PC-9 (cell line): ENCODE results near the gene OTUD6A. TPM values are rescaled to one million over a fixed set of nuclear protein-coding genes. Genes with fewer than 3 reads are reported as not detected.

Experiments used
- BruUV-seq: library from RNA; stranded (reverse); fragments of 400-500 nt; replicated peaks from 2 replicates; lab custom pipeline; 2021; lab: Mats Ljungman, UMichigan
- CTCF ChIA-PET: fragments of 300-600 bp; sonication (Branson Sonifier 250); formaldehyde crosslinking; loops from one replicate; lab custom pipeline; 2022; ENCODE audit warnings: antibody characterized with exemption; lab: Charles Lee
- POLR2A ChIA-PET: fragments of 300-600 bp; sonication (Branson Sonifier 250); formaldehyde crosslinking; loops from one replicate; lab custom pipeline; 2022; ENCODE audit warnings: antibody characterized with exemption; ENCODE audit not compliant: unreplicated experiment; lab: Charles Lee
- DNase-seq, 2 experiments: peaks; one replicate each; pipeline versions ENCODE4 v3.0.0 to v3.0.0-alpha.2; 2015 to 2022; ENCODE audit warnings: mixed read lengths in 1 of 2
- H2AFZ ChIP-seq: fragments of 200-600 bp; sonication (generic); 2 replicates; pipeline ENCODE4 v1.8.1; 2017; ENCODE audit warnings: antibody characterized with exemption
- H3F3A ChIP-seq: fragments of 200-600 bp; sonication (generic); 2 replicates; pipeline ENCODE4 v1.8.1; 2017; ENCODE audit warnings: antibody characterized with exemption, mild to moderate bottlenecking, low read depth; ENCODE audit not compliant: insufficient read depth
- H3K27ac ChIP-seq: fragments of 200-600 bp; sonication (generic); 2 replicates; pipeline ENCODE4 v1.6.1; 2016; ENCODE audit warnings: mixed run types
- H3K27me3 ChIP-seq: fragments of 200-600 bp; sonication (generic); 2 replicates; pipeline ENCODE4 v1.6.1; 2016; ENCODE audit warnings: low read depth, mixed run types; ENCODE audit not compliant: insufficient read depth
- H3K36me3 ChIP-seq: fragments of 200-600 bp; sonication (generic); 2 replicates; pipeline ENCODE4 v1.6.1; 2016; ENCODE audit warnings: low read depth, mixed run types
- H3K4me1 ChIP-seq: fragments of 200-600 bp; sonication (generic); replicated peaks from 2 replicates; pipeline ENCODE4 v1.6.1; 2016; ENCODE audit warnings: mixed run types; ENCODE audit not compliant: insufficient read depth
- H3K4me2 ChIP-seq: fragments of 200-600 bp; sonication (generic); 2 replicates; pipeline ENCODE4 v1.6.1; 2017; ENCODE audit warnings: mixed run types
- H3K4me3 ChIP-seq: fragments of 200-600 bp; sonication (generic); 2 replicates; pipeline ENCODE4 v1.6.1; 2016; ENCODE audit warnings: mixed run types
- H3K79me2 ChIP-seq: fragments of 200-600 bp; sonication (generic); 2 replicates; pipeline ENCODE4 v1.6.1; 2017; ENCODE audit warnings: low read depth, mixed run types
- H3K9me2 ChIP-seq: fragments of 200-600 bp; sonication (generic); 2 replicates; pipeline ENCODE4 v1.8.1; 2017; ENCODE audit warnings: mild to moderate bottlenecking; ENCODE audit not compliant: insufficient read depth
- H3K9me3 ChIP-seq: fragments of 200-600 bp; sonication (generic); 2 replicates; pipeline ENCODE4 v1.8.1; 2016; ENCODE audit warnings: low read depth; ENCODE audit not compliant: insufficient read depth
- H4K20me1 ChIP-seq: fragments of 200-600 bp; sonication (generic); 2 replicates; pipeline ENCODE4 v1.8.1; 2017; ENCODE audit not compliant: insufficient read depth
- CTCF ChIP-seq: fragments of 200-600 bp; sonication (generic); conservative IDR thresholded peaks from 2 replicates; pipeline ENCODE4 v1.6.1; 2017; ENCODE audit warnings: mixed run types, antibody characterized with exemption, mild to moderate bottlenecking, moderate library complexity
- EZH2 ChIP-seq: fragments of 200-600 bp; sonication (generic); IDR thresholded peaks from 2 replicates; pipeline ENCODE4 v1.8.0; 2017; ENCODE audit warnings: antibody characterized with exemption, low read depth
- intact Hi-C: fragments of 100-400 bp; cut with micrococcal nuclease; formaldehyde crosslinking; loops from one replicate; pipeline ENCODE4 v1.10.0; 2022; ENCODE audit not compliant: unreplicated experiment
- total RNA-seq: library from RNA; stranded (reverse); gene quantifications from 2 replicates; pipeline ENCODE4 v1.2.3, GENCODE V29; 2021

The OTUD6A gene
- total RNA-seq, 1 experiment from 2014 or later: not detected

GRCh38 chrX:70043685-70044084, 18.6 kb upstream of the OTUD6A start:
- Histone ChIP-seq H3K27ac (no peak overlapping the region), H3K4me3 (no peak overlapping the region), H2AFZ (no peak overlapping the region), H3K36me3 (no peaks in the 10 kb centered on the region), H3K9me2 (no peaks in the 10 kb centered on the region), H3K79me2 (no peaks in the 10 kb centered on the region), H4K20me1 (no peaks in the 10 kb centered on the region), H3K4me1 (no peaks in the 10 kb centered on the region), H3K27me3 (no peaks in the 10 kb centered on the region), H3F3A (no peaks in the 10 kb centered on the region), H3K9me3 (no peaks in the 10 kb centered on the region), H3K4me2 (no peak overlapping the region)
- no peak for TF ChIP-seq CTCF
- no peak for TF ChIP-seq EZH2
- intact Hi-C loops: no loop called here
- DNase-seq: no peak
- no TSS peak for BruUV-seq
- CTCF ChIA-PET: no interaction called here
- POLR2A ChIA-PET: no interaction called here

- POLR2A ChIA-PET: no interaction called here
- intact Hi-C loops: no loop called here
- Histone ChIP-seq H4K20me1 (no peaks in the 10 kb centered on the region), H3K9me3 (no peaks in the 10 kb centered on the region), H3K79me2 (no peaks in the 10 kb centered on the region), H3K4me3 (no peak overlapping the region), H3K9me2 (no peaks in the 10 kb centered on the region), H2AFZ (no peak overlapping the region), H3K4me2 (no peak overlapping the region), H3K4me1 (no peaks in the 10 kb centered on the region), H3K27ac (no peak overlapping the region), H3K36me3 (no peaks in the 10 kb centered on the region), H3F3A (no peaks in the 10 kb centered on the region), H3K27me3 (no peaks in the 10 kb centered on the region)
- no peak for DNase-seq
- TF ChIP-seq EZH2: no peak
- no peak for TF ChIP-seq CTCF
- no TSS peak for BruUV-seq
- CTCF ChIA-PET: no interaction called here
Measured at GRCh38 chrX:70044541-70045245, 17.6 kb upstream of the OTUD6A start.

GRCh38 chrX:70046978-70047377, 15.3 kb upstream of the OTUD6A start:
- H3K4me3 ChIP-seq: no peak overlapping the region
- H3K9me3 ChIP-seq: no peaks in the 10 kb centered on the region
- no peaks in the 10 kb centered on the region for H3K9me2 ChIP-seq
- no peak overlapping the region for H3K4me2 ChIP-seq
- H3K4me1 ChIP-seq: no peaks in the 10 kb centered on the region
- intact Hi-C loops: no loop called here
- POLR2A ChIA-PET: no interaction called here
- no peak for TF ChIP-seq EZH2
- TF ChIP-seq CTCF: no peak
- H2AFZ ChIP-seq: no peak overlapping the region
- no peaks in the 10 kb centered on the region for H3K36me3 ChIP-seq
- no peak for DNase-seq
- H4K20me1 ChIP-seq: no peaks in the 10 kb centered on the region
- no peak overlapping the region for H3K27ac ChIP-seq
- no peaks in the 10 kb centered on the region for H3F3A ChIP-seq
- H3K79me2 ChIP-seq: no peaks in the 10 kb centered on the region
- BruUV-seq: no TSS peak
- no peaks in the 10 kb centered on the region for H3K27me3 ChIP-seq
- CTCF ChIA-PET: no interaction called here
